Amygdala (tissue), 56 donors: ENCODE data around the gene HSPA12B.

Source experiments
- DNase-seq, 56 donors: peaks; one replicate each; lab custom pipeline; 2025; lab: John Stamatoyannopoulos, UW

Gene HSPA12B

GRCh38 chr20:3800256-3800877 lies 67.9 kb downstream of the HSPA12B start:
- DNase-seq = no peak

- no peak for DNase-seq
These were observed 68.4 kb downstream of the HSPA12B start for GRCh38 chr20:3800878-3801260.

- DNase-seq = no peak
These were observed 68.8 kb downstream of the HSPA12B start for GRCh38 chr20:3801299-3801698.

GRCh38 chr20:3801846-3802245 lies 69.4 kb downstream of the HSPA12B start:
- DNase-seq = no peak
